Thyroid gland (tissue), 4 donors: ENCODE results near the gene HSD17B10.

Source experiments
- CTCF ChIP-seq, 6 experiments: fragments of 200-600 bp in 3 of 6; fragments of 450-650 bp in 3 of 6; sonication (generic) in 3 of 6; IDR thresholded peaks; one replicate each; pipeline ENCODE4 v1.5.1; 2016 to 2019; ENCODE audit warnings: antibody characterized with exemption in 6 of 6, mild to moderate bottlenecking in 2 of 6, inconsistent platforms in 1 of 6, moderate library complexity in 1 of 6
- POLR2A ChIP-seq, 2 donors: fragments of 450-650 bp; IDR thresholded peaks; one replicate each; pipeline ENCODE4 v1.6.1; 2017; ENCODE audit warnings: antibody characterized with exemption in 2 of 2, mild to moderate bottlenecking in 2 of 2, moderate library complexity in 1 of 2

- TF ChIP-seq CTCF (IDR thresholded peaks at IDR 0.05) (no peak), POLR2A (IDR thresholded peaks at IDR 0.05) (no peak)
These were observed 3.9 kb downstream of the HSD17B10 start for GRCh38 chrX:53430231-53430630.
